H1 (cell line): ENCODE results near the gene TESMIN. TPM values are rescaled to one million over a fixed set of nuclear protein-coding genes. Genes with fewer than 3 reads are reported as not detected.

Source experiments
- CTCF ChIA-PET: fragments of 300-600 bp; sonication (Branson Sonifier 250); formaldehyde crosslinking; loops from one replicate; lab custom pipeline; 2021; ENCODE audit not compliant: partially characterized antibody; lab: Charles Lee
- POLR2A ChIA-PET: fragments of 300-600 bp; sonication (Branson Sonifier 250); formaldehyde crosslinking; loops from one replicate; lab custom pipeline; 2021; ENCODE audit warnings: inconsistent platforms; ENCODE audit not compliant: partially characterized antibody; lab: Charles Lee
- DNase-seq, 2 experiments: peaks; one replicate each; pipeline versions ENCODE4 v3.0.0 to v3.0.0-alpha.2; 2010 to 2022; ENCODE audit warnings: low spot score in 2 of 2, low read depth in 1 of 2, mixed read lengths in 1 of 2
- FAIRE-seq: peaks from 2 replicates; lab custom pipeline; 2011; peaks lifted over from hg19 to GRCh38; lab: Jason Lieb, UNC
- H2AFZ ChIP-seq: 2 replicates; pipeline ENCODE4 v1.8.1; 2012; ENCODE audit warnings: low read length, inconsistent platforms
- H2AK5ac ChIP-seq: 2 replicates; pipeline ENCODE4 v1.6.1; 2013; ENCODE audit warnings: low read depth, low read length
- H2BK120ac ChIP-seq: replicated peaks from 2 replicates; pipeline ENCODE3; 2013; ENCODE audit warnings: low read depth, low read length, inconsistent platforms
- H2BK12ac ChIP-seq: 2 replicates; pipeline ENCODE4 v1.6.1; 2013; ENCODE audit warnings: low read depth, low read length
- H2BK15ac ChIP-seq: 2 replicates; pipeline ENCODE4 v1.6.1; 2013; ENCODE audit warnings: low read length
- H2BK20ac ChIP-seq: 2 replicates; pipeline ENCODE4 v1.6.1; 2013; ENCODE audit warnings: low read length
- H2BK5ac ChIP-seq: 2 replicates; pipeline ENCODE4 v1.6.1; 2013; ENCODE audit warnings: low read depth, low read length
- H3K14ac ChIP-seq: 2 replicates; pipeline ENCODE4 v1.6.1; 2013; ENCODE audit warnings: inconsistent platforms; ENCODE audit not compliant: insufficient read length
- H3K18ac ChIP-seq: 2 replicates; pipeline ENCODE4 v1.6.1; 2013; ENCODE audit warnings: low read length; ENCODE audit errors: extremely low read depth
- H3K23ac ChIP-seq: 2 replicates; pipeline ENCODE4 v1.6.1; 2013; ENCODE audit warnings: inconsistent platforms; ENCODE audit not compliant: insufficient read length
- H3K23me2 ChIP-seq: 2 replicates; pipeline ENCODE4 v1.6.1; 2013; ENCODE audit warnings: low read depth, low read length
- H3K27ac ChIP-seq: 2 replicates; pipeline ENCODE4 v1.6.1; 2011; ENCODE audit warnings: low read depth, low read length, inconsistent platforms
- H3K27me3 ChIP-seq, 4 experiments: replicated peaks in 1 of 4; 1 replicate in 1 of 4; 2 replicates in 3 of 4; pipeline versions ENCODE4 v1.6.1 to v1.8.1; 2011 to 2013; ENCODE audit warnings: low read length in 3 of 4, mild to moderate bottlenecking in 3 of 4, inconsistent platforms in 2 of 4, mixed read lengths in 2 of 4, moderate library complexity in 1 of 4; ENCODE audit not compliant: control insufficient read depth in 3 of 4, insufficient read depth in 3 of 4; ENCODE audit errors: extremely low read depth in 1 of 4
- H3K36me3 ChIP-seq, 4 experiments: 2 replicates each; pipeline versions ENCODE4 v1.6.1 to v1.8.1; 2011 to 2013; ENCODE audit warnings: mild to moderate bottlenecking in 4 of 4, low read length in 3 of 4, moderate library complexity in 2 of 4, control low read depth in 1 of 4, inconsistent platforms in 1 of 4; ENCODE audit not compliant: insufficient read depth in 4 of 4, control insufficient read depth in 2 of 4
- H3K4ac ChIP-seq: replicated peaks from 2 replicates; pipeline ENCODE3; 2013; ENCODE audit warnings: low read length, low read depth, mixed read lengths, inconsistent platforms; ENCODE audit not compliant: insufficient read length
- H3K4me1 ChIP-seq, 4 experiments: replicated peaks in 1 of 4; 1 replicate in 1 of 4; 2 replicates in 3 of 4; pipeline versions ENCODE4 v1.6.1 to v1.8.1; 2011 to 2013; ENCODE audit warnings: low read length in 3 of 4, inconsistent platforms in 2 of 4, mixed read lengths in 1 of 4; ENCODE audit not compliant: insufficient read depth in 4 of 4, control insufficient read depth in 3 of 4
- H3K4me2 ChIP-seq, 2 experiments: 2 replicates each; pipeline versions ENCODE4 v1.6.1 to v1.8.1; 2011 to 2013; ENCODE audit warnings: low read depth in 2 of 2, low read length in 2 of 2, control low read depth in 1 of 2, inconsistent platforms in 1 of 2, mild to moderate bottlenecking in 1 of 2; ENCODE audit not compliant: insufficient read depth in 1 of 2
- H3K4me3 ChIP-seq, 4 experiments: fragments of 200-600, 300-600 bp in 1 of 4; sonication (generic), shearing (Covaris generic), sonication (Bioruptor Twin) in 1 of 4; 2 replicates each; pipeline versions ENCODE4 v1.5.1 to v1.8.1; 2011 to 2016; ENCODE audit warnings: low read length in 4 of 4, low read depth in 3 of 4, control low read depth in 2 of 4, inconsistent platforms in 2 of 4, mild to moderate bottlenecking in 2 of 4, mixed read lengths in 1 of 4, moderate library complexity in 1 of 4; ENCODE audit not compliant: insufficient read depth in 2 of 4; ENCODE audit errors: extremely low read depth in 1 of 4
- H3K56ac ChIP-seq: replicated peaks from 2 replicates; pipeline ENCODE3; 2013; ENCODE audit warnings: low read depth, mild to moderate bottlenecking, mixed read lengths, low read length, inconsistent platforms; ENCODE audit not compliant: insufficient read length
- H3K79me1 ChIP-seq: 2 replicates; pipeline ENCODE4 v1.6.1; 2013; ENCODE audit warnings: low read depth, low read length, control low read depth
- H3K79me2 ChIP-seq, 2 experiments: 2 replicates each; pipeline versions ENCODE4 v1.6.1 to v1.8.1; 2012 to 2013; ENCODE audit warnings: low read length in 2 of 2, mild to moderate bottlenecking in 2 of 2, inconsistent platforms in 1 of 2; ENCODE audit not compliant: insufficient read depth in 2 of 2, control insufficient read depth in 1 of 2
- H3K9ac ChIP-seq, 4 experiments: replicated peaks in 1 of 4; 1 replicate in 1 of 4; 2 replicates in 3 of 4; pipeline versions ENCODE4 v1.6.1 to v1.8.1; 2011 to 2013; ENCODE audit warnings: low read depth in 3 of 4, low read length in 3 of 4, control low read depth in 2 of 4, mild to moderate bottlenecking in 2 of 4, moderate library complexity in 2 of 4, inconsistent platforms in 1 of 4; ENCODE audit errors: extremely low read depth in 1 of 4
- H3K9me3 ChIP-seq, 2 experiments: 2 replicates each; pipeline versions ENCODE4 v1.6.1 to v1.8.1; 2012 to 2013; ENCODE audit warnings: mild to moderate bottlenecking in 2 of 2, moderate library complexity in 2 of 2, control low read depth in 1 of 2, inconsistent platforms in 1 of 2, low read depth in 1 of 2, low read length in 1 of 2, mixed read lengths in 1 of 2; ENCODE audit not compliant: insufficient read depth in 2 of 2
- H4K20me1 ChIP-seq, 2 experiments: replicated peaks in 1 of 2; 2 replicates each; pipeline versions ENCODE3 to v1.8.1; 2011 to 2013; ENCODE audit warnings: inconsistent platforms in 2 of 2, low read length in 2 of 2, mild to moderate bottlenecking in 1 of 2; ENCODE audit not compliant: insufficient read depth in 2 of 2, control insufficient read depth in 1 of 2
- H4K5ac ChIP-seq: 2 replicates; pipeline ENCODE4 v1.6.1; 2013; ENCODE audit warnings: low read length, low read depth, mixed read lengths, inconsistent platforms; ENCODE audit not compliant: insufficient read length
- H4K8ac ChIP-seq: 2 replicates; pipeline ENCODE4 v1.8.0; 2013; ENCODE audit warnings: mild to moderate bottlenecking, moderate library complexity, low read length, inconsistent platforms; ENCODE audit not compliant: insufficient read depth; ENCODE audit errors: extremely low read depth
- H4K91ac ChIP-seq: replicated peaks from 2 replicates; pipeline ENCODE3; 2013; ENCODE audit warnings: low read length, mixed read lengths, inconsistent platforms; ENCODE audit not compliant: insufficient read length
- WGBS, 2 experiments: shearing (Covaris generic) in 1 of 2; methylation state at CpG; one replicate each; pipeline versions ENCODE4 v1.1.6 to v1.1.7; 2013 to 2015; ENCODE audit warnings: low lambda C conversion rate in 2 of 2, mixed read lengths in 2 of 2, inconsistent platforms in 1 of 2, low coverage in 1 of 2, missing lambda C conversion rate in 1 of 2; ENCODE audit not compliant: insufficient replicate concordance in 2 of 2, insufficient coverage in 1 of 2, insufficient read length in 1 of 2; ENCODE audit errors: extremely low coverage in 1 of 2, missing lambda C conversion rate in 1 of 2; 5-methylcytosine and 5-hydroxymethylcytosine counted together
- polyA plus RNA-seq, 7 experiments: library from polyadenylated mRNA; depleted of rRNA in 3 of 7; stranded (reverse) in 5 of 7; unstranded in 2 of 7; fragments of >200 nt in 5 of 7; fragments of 200-250 nt in 2 of 7; gene quantifications; 1 replicate in 5 of 7; 2 replicates in 1 of 7; 4 replicates in 1 of 7; pipeline versions ENCODE4 v1.2.1 to v1.2.3, GENCODE V29; 2011 to 2013; ENCODE audit warnings: missing spikeins in 2 of 7, mixed read lengths in 2 of 7
- total RNA-seq: library from RNA; stranded (reverse); fragmentation: NEBNext Ultra II Directional; extraction: Animal tissue kit (Norgen Biotek cat#: 25700); gene quantifications from 2 replicates; pipeline ENCODE4 v1.2.1, GENCODE V29; 2021

TESMIN gene
- total and polyA plus RNA-seq, 2 of the 8 experiments (the other 6 are each of a cell fraction or from before 2014, with no cell fraction given) = 22.6 to 61.1 TPM

- Histone ChIP-seq H2BK120ac (no peak overlapping the region), H3K4me2 (no peak overlapping the region), H3K14ac (no peak overlapping the region), H3K79me2 (no peaks in the 10 kb centered on the region), H3K4ac (no peak overlapping the region), H2BK15ac (peak overlapping the region; percentile 61; the same call in 1 of the 2 replicates), H4K20me1 (no peaks in the 10 kb centered on the region), H3K9ac (no peak overlapping the region), H2AK5ac (no peak overlapping the region), H3K27ac (no peak overlapping the region), H4K5ac (no peak overlapping the region), H3K23me2 (no peaks in the 10 kb centered on the region), H3K27me3 (no peaks in the 10 kb centered on the region; a peak in 2 of 7 replicates), H3K9me3 (no peaks in the 10 kb centered on the region), H2BK20ac (no peak overlapping the region), H4K8ac (no peak overlapping the region), H2BK12ac (0 out of 2 replicates have a peak overlapping the region, but pooled peaks have one; percentile 7), H3K23ac (no peak overlapping the region), H2AFZ (no peak overlapping the region), H3K56ac (no peak overlapping the region), H3K36me3 (no peaks in the 10 kb centered on the region; a peak in 1 of 8 replicates), H4K91ac (no peak overlapping the region), H2BK5ac (no peak overlapping the region), H3K79me1 (no peaks in the 10 kb centered on the region), H3K4me3 (no peak overlapping the region), H3K4me1 (peaks cover 0 to 6% (median 2%) of the 10 kb centered on the region in 4 experiments; a peak in 3 of 7 replicates), H3K18ac (no peak overlapping the region)
- FAIRE-seq (no peak), DNase-seq (no peak)
- CTCF ChIA-PET = interaction anchor here (0.7 kb wide), 1 partner anchor 130 kb away, joined by 3 read pairs; no protein-coding TSS in a partner anchor
- 93% methylated on average over 16 of the region's 16 CpGs; no CpG with 5 or more reads in 1 of the 2 experiments for WGBS, 2 experiments
- POLR2A ChIA-PET = interaction anchor here (2.2 kb wide), 1 partner anchor 9 kb away, joined by 10 read pairs; the partner anchor contains the start of gene GAL
These were observed 76.9 kb downstream of the TESMIN start for GRCh38 chr11:68674461-68674860.
